ENCODE measurements around the gene LHFPL5.

The LHFPL5 gene

DNA sequence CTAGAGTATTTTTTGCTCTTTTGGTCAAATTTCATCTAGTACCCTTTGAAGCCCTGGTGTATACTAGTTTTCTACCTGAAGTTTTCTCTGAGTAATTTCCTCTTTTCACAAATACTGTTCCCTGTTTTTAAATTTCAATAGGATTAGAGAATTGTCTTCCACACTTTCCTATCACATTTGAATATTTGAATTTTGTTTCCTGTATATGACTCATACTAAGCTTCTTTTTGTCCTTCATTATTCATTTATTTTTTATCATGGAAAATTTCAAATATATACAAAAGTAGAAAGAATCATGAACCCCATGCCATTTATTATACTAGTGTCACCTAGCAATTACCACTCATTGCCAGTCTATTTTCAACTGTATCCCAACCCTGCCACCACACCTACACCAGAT lies 52.7 kb downstream of the LHFPL5 start:
- no peak for DNase-seq

DNA sequence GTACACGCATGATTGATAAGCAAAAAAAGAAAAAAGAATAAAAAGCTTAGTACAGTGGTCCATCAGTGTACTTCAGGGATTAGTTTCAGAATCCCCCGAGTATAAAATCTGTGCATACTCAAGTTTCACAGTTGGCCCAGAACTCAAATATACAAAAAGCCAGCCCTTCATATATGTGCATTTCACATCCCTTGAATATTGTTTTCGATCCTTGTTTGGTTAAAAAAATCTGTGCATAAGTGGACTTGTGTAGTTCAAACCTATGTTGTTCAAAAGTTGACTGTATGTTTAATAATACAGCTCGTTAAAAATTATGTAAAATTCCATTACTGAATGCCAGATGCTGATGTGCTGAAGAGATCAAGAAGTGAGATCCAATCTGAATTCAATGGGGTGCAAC lies 54.2 kb downstream of the LHFPL5 start:
- no peak for DNase-seq

Measured in NCI-H2107 (cell line).